Endometrium (tissue), 2 donors: ENCODE data around the gene CAND2.
"Not testable (repeated sequence)": the region's sequence is repeated elsewhere in the genome, so short reads cannot be mapped to it uniquely, and the experiment has no call there.

Source experiments
- FAIRE-seq: peaks from 2 replicates; lab custom pipeline; 2012; peaks lifted over from hg19 to GRCh38; lab: Jason Lieb, UNC
- donor health status: control.
- donor health status: control.

The CAND2 gene

DNA sequence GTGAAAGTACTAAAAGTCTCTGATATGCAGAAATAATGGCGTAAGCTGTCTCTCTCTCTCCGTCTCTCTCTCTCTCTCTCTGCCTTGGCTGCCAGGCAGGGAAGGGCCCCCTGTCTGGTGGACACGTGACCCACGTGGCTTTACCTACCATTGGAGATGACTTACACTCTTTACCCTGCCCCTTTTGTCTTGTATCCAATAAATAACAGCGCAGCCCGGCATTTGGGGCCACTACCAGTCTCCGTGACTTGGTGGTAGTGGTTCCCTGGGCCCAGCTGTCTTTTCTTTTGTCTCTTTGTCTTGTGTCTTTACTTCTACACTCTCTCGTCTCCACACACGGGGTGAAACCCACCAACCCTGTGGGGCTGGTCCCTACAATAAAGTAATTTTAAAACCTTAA is 25.2 kb upstream of the CAND2 start:
- FAIRE-seq: no peak

DNA sequence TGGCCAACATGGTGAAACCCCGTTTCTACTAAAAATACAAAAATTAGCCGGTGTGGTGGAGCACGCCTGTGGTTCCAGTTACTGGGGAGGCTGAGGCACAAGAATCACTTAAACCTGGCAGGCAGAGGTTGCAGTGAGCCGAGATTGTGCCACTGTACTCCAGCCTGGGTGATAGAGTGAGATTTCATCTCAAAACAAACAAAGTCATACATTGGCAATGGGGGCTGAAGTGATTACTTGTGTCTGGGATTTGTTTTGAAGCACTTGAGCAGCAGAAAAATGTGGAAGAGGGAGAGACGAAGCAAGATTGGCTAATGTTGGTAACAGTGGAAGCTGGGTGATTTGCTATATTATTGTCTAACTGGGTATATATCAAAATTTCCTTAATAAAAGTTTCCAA is 24.0 kb upstream of the CAND2 start:
- no peak for FAIRE-seq

DNA sequence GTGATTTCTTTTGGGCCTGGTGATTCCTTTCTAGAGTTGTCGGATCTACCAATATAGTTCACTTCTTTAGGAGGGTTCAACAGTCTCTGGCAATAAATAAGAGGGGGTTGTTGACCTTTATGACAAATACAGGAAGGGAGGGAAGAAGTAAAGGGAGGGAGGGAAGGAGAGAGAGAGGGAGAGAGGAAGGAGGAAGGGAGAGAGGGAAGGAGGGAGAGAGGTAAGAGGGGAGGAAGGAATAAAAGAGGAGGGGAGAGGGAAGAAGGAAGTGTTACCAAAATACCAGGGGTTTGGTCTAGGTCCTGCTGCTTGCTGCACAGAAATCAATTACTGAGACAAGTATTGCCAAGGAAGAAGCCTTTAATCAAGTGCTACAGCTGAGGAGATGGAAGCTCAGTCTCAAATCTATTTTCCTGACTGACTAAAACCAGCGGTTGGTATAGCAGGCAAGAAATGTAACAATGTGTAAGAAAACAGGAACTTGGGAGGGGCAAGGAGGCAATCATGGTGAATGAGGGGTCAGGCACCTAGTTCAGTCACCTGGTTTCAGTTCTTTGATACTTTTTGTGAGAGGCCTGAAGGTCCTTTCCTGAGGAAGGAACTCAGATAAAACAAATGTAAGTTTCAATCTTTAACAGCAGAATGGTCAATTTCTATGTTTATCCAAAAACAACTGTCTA is 23.3 kb upstream of the CAND2 start:
- no peak for FAIRE-seq

DNA sequence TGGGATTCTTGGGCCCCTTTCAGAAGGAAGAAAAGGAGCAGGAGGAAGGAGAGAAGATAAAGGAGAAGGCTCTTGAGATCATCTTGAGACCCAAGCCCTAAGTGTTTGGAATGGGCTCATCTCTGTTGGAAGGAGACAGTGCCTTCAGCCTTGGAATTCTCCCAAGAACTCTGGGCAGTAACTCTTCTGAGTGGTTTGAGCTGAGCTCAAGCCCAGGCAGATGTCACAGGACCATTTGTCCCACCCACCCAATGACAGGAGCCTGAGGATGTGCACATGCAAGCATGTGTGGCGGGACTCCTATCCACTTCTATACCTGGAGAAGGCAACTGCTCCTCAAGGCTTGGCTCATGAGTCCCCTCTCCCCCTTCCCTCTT is 22.8 kb upstream of the CAND2 start:
- FAIRE-seq: no peak

DNA sequence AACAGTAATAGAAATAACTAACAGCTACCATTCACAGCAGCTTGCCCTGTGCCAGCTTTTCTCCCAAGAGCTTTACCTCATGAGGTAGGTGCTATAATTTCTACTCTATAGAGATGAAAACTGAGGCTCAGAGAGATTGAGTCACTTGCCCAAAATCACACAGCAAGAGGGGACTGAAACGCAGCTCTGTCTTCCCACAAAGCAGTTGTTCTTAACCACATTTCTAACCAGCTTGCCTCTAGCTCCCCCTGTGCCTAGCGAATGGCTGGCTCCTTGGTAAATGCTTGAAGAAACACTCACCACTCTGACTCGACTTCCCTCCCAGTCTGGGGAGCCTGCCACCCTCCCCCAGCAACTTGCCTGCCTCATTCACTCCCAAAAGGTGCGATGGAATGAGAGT is 21.9 kb upstream of the CAND2 start:
- FAIRE-seq: no peak

DNA sequence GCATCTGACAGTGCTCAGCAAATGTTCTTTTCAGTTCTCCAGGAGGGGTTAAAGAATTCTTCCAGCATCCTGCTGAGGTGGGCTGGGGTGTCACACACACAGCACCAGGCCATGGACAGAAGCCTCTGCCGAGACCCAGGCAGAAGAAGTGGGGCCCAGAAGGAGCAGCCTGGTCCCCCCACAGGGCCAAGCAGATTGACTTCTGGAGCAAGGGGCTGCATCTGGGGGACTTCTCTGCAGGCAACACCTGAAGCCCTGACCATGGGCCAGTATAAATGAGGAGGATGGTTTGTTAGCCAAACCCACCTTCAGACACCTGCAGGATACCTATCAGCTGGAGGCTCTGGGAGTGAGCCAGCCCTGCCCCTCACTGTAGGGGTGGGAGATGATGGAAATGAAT is 21.3 kb upstream of the CAND2 start:
- no peak for FAIRE-seq

DNA sequence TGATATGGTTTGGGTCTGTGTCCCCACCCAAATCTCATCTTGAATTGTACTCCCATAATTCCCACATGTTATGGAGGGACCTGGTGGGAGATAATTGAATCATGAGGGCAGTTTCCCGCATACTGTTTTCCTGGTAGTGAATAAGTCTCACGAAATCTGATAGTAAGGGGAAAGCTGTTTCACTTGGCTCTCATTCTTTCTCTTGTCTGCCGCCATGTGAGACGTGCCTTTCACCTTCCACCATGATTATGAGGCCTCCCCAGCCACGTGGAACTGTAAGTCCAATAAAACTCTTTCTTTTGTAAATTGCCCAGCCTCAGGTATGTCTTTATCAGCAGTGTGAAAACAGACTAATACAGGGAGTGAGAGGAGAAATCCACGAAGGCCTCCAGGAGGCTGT is 20.5 kb upstream of the CAND2 start:
- FAIRE-seq: not testable (repeated sequence)

DNA sequence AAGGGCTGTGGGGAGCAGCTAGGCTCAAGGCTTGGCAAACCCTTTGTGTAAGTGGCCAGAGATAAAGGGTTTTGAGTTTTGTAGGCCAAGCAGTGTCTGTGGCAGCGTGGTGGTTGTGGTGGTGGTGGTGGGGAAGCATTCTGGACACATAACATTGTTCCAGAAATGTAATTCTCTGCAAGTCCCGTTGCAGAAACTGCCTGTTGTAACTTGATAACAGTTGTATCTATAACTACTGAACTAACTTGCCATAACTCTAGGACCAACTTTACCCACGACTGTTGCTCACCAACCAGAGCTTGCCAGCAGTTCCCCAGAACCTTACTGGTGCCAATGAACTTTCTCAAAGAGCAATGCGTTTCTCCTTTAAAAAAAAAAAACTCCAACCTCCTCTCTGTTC is 19.3 kb upstream of the CAND2 start:
- FAIRE-seq: no peak

DNA sequence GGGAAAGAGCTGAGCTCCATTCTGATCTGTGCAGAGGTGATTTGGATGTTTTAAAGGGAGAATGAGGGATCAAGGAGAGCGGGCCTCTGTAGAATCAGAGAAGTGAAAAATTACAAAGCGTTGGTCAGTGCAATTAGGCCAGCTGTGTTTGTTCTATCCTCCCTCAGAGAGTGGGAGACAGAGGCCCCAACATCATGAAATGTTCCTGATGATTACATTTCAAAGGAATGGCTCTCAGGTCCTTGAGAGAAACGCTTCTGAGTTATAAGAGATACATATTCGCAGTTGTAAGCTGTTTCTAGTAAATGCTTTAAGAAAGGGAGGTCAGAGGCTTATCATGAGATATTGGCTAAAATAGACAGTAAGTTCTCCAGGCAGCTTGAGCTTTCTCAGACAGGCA is 15.7 kb upstream of the CAND2 start:
- no peak for FAIRE-seq

DNA sequence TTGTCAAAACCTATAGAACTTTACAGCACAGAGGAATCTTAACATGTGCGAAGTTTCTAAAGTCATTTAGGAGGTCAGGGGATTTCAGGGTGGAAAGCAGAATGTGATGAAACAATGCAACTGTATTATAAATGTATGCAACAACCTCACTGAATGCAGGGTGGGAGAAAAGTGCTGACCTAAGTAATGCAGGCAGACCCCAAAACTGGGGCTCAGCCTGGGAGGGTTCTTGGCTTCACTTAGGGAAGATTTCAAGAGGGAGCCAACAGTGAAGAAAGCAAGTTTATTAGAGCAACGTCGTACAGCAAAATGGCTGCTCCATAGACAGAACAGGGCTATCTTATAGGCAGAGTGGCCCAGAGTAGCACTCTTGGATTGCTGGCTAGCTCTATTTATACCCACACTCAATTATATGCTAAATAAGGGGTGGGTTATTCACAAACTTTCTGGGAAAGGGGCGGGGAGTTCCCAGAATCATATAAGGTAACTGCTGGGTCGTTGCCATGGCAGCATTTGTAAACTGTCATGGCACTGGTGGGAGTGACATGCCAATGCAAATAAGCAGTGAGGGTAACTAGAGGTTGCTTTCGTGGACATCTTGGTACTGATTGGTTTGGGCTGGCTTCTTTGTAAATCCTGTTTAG is 14.2 kb upstream of the CAND2 start:
- no peak for FAIRE-seq

DNA sequence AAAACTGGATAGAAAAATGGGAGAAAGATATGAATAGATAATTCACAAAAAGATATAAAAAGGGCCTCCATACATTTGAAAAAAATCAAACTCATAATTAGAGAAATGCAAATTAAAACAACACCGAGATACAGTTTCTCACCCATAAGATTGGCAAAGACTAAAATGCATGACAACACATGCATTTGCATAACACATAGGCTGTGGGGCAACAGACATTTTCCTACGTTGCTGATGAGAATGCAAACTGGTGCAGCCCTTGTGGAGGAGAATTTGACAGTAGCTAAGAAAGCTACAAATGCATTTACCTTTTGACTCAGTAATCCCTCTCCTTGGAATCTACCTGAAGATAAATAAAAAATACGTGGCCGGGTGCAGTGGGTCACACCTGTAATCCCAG is 11.4 kb upstream of the CAND2 start:
- no peak for FAIRE-seq

DNA sequence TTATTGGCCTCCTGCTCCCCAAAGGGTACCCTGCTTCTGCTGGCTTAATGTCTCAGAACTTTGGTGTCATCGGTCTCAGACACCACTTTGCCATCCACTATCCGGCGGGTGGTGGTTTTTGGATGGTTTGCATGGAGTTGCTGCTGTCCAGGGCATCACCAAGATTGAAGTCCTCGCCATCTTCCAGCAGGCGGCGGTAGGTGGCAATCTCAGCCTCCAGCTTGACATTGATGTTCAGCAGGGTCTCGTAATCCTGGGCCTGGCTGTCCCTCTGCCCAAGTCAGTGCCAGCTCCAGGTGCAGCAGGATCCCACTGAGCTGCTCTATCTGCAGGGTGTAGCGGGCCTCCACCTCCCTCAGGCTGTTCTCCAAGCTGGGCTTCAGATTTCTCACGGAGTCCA is 9.1 kb upstream of the CAND2 start:
- not testable (repeated sequence) for FAIRE-seq

DNA sequence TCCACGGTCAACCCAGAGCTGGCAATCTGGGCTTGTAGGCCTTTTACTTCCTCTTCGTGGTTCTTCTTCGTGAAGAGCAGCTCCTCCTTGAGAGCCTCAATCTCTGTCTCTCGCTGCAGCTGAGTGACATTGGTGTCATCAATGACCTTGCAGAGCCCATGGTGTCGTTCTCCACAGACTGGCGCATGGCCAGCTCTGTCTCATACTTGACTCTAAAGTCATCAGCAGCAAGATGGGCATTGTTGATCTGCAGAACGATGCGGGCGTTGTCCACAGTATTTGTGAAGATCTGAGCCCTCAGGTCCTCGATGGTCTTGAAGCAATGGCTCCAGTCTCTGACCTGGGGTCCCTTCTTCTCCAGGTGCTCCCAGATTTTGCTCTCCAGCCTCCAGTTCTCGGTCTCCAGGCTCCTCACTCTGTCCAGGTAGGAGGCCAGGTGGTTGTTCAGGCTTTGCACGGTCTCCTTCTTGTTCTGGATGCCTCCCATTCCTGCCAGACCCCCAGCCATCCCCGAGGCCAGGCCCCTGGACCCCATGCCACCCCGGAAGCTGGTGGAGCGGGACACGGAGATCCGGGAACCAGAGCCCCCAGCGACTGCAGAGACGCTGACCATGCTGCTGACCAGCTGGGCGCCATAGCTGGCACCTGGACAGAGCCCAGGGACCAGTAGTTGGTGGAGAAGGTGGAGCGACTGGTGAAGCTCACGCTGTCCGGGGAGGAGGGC is 8.4 kb upstream of the CAND2 start:
- FAIRE-seq: not testable (repeated sequence)

DNA sequence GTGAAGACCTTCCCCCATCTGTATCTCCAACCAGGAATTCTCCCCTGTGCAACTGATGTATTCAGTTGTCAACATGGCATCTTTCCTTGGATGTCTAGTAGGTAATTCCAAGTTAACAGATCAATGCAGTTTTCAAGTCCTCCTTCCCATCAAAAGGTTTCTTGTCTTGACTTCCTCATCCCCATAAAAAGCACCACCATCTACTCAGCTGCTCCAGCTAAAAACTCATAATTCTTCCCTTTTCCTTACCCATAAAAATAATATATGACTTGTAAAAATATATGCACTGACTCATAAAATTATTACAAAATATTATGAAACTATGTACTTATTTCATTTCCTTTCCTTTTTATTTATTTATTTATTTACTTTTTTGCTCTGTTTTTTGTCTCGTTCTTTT is 5.0 kb upstream of the CAND2 start:
- FAIRE-seq: no peak

DNA sequence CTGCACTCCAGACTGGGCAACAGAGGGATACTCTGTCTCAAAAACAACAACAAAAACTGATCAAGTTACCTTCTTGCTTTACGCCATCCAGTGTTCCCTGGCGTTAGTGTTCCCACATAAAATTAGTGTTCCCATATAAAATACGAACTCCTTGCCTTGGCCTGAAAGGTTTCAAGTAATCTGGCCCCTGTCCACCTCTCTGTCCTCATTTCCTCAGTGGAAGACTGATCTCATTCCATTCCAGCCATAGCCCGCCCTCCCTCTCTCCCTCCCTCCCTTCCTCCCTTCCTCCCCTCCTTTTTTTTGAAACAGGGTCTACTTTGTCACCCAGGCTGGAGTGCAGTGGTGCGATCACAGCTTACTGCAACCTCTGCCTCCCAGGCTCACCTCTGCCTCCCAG is 2.8 kb upstream of the CAND2 start:
- FAIRE-seq: no peak

DNA sequence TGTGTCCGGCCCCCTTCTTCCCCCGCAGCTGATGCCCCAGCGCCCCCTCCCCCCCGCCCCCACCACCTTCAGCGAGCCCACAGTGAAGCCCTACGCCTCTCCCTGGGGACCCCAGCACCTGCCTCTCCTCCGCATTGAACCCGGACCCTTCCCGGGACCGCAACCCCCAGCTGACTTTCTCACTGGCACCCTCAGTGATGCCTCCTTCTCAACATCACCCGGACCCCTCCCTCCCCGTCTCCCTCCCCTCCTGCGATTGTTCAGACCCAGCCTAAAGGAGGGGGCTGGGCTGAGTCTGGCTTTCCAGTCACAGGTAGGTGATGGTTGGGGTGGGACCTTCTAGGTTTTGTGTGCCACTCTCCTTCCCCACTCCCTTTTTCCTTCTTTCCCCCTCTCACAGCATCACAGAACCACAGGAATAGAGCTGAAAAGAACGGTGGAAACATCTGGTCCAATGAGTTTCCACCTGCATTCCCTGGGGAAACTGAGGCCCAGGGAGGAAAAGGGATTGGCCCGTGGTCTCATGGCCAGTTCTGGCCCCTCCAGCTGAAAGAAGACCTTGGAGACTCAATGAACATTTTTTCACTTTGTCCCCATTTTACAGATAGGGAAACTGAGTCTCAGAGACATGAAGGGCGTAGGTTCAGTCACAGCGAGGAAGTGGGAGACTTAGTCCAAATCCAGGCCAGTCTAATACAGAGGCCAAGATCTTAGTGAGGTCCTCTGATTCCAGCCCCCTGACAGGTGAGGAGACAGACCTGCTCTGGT is 828 bp downstream of the CAND2 start:
- FAIRE-seq: no peak

DNA sequence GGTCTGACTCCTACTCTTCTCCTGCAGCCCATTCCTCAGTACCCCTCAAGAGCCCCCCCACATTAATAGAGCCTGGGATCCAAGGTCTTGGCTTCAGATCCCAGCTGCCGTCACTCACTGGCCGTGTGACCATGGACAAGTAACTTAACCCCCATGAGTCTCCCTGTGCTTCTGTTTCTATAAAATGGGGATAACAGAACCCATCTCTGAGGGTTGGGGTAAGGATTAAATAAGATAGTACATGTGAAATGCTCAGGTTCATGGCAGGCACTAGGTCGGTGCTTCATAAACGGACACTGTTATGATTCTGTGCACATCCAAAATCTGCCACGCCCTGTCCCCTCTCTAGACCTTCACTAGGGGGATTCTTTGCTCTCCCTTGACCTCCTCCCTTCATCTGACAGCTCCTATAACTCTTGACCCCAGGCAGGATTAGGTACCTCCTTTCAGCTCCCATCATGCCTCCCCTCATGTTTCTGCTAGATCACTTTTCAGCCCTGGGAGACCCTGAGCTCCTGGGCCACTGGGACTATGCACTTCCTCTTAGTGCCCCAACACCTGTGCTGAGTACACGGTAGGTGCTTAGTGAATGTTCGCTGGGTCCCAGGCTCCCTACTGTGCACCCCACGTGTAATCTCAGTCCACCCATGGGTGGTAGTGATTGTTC is 1.5 kb downstream of the CAND2 start:
- no peak for FAIRE-seq

DNA sequence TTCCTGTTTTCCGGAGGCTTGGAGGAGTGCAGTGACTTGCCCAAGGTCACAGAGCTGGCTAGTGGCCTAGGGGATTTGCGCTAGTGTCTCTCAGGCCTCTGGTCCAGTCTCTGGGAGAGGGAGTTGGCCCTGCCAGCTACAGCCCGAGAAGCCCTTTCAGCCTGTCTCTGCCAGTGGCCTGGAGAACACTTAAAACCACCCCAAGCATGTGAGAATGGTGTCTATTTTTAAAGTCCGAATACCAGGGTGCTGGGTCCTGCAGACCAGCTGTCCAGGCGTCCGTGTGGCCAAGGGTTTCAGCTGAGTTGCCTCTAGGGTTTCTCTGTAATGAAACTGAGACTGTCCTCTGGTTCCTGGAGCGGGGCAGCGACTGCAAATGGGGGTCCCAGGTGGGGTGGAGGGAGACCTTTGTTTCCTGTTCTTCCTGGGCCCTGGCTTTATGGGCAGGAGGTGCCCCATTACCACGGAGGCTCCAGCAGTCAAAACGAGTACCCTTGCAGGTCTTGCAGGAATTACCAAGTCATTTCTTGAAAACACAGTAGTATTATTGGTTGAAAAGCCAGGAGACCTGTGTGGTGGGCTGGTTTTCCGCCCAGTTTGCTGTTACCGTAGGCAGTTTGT is 2.2 kb downstream of the CAND2 start:
- no peak for FAIRE-seq

DNA sequence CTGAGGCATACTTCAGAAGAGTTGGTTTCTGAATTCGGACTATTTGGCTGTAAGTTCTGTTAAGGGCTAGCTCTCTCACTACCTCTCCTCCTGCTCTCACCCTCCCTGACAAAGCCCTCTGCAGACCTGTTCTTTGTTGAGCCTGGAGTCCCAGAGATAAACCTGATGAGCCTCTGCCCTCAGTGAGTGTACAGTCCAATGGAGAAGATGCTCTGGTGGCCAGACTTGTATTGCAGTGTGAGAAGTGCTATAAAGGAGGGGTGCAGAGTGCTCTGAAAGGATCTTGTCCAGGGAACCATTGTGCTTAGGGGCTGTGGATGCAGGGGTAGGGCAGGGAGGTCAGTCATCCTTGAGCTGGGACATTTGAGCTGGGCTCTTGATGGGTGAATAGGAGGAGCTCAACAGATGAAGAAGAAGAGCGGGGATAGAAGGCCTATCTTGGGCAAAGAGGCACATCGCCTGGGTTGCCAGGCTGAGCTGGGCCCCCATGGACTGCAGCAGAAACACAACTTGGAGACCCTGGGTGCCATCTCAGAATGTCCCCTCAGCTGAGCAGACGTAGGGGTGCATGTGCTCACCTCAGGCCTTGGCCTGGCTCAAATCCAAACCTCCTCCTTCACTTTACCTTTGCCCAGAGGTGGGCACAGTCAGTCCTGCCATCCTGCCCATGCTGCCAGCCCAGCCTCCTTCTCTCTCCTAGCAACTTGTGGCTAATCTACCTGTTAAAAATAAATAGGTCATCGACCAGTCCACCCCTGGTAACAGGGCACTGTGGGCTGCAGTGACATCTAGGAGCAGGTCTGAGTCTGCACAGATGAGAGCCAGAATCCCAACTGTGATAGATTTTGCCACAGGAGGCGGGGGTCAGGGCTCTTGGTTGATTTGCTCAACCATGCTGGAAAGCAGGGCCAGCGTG is 3.3 kb downstream of the CAND2 start:
- no peak for FAIRE-seq

DNA sequence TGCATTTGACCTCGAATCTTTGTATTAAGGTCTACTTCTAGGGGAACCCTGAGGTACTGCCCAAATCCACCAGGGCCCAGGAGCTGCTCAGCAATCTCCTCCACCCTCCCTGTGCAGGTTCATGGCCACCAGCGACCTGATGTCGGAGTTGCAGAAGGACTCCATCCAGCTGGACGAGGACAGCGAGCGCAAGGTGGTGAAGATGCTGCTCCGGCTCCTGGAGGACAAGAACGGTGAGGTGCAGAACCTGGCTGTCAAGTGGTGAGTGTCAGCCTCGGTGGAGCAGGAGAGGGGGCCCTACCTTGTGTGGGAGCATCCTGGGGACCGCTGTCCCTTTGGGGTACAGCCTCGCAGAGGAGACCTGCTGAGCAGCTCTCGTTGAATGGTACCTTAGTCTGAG is 6.9 kb downstream of the CAND2 start:
- FAIRE-seq: no peak

DNA sequence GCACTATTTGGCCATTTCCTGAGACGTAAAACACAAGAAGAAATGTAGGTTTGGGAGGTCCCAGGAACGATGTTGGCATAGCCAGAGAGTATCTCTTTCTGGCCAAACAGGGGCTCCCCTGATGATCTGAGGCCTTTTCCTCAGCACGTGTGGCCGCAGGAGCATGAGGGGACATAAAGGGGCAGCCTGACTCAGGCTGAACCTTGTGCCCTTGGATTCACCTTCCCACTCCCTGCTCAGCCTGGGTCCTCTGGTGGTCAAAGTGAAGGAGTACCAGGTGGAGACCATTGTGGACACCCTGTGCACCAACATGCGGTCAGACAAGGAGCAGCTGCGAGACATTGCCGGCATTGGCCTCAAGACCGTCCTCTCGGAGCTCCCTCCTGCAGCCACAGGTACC is 10.6 kb downstream of the CAND2 start:
- no peak for FAIRE-seq
